A549 (cell line): ENCODE measurements around the gene APC2. TPM values are rescaled to one million over a fixed set of nuclear protein-coding genes. Genes with fewer than 3 reads are reported as not detected.

Experiments
- ATAC-seq, 2 experiments: fragments of 200-7000 bp in 1 of 2; fragments of >200 bp in 1 of 2; cut with Nextera tagmentation in 1 of 2; cut with Tn5 transposase in 1 of 2; 3 replicates each; pipeline versions ENCODE4 v1.8.0 to v1.9.1; 2018 to 2020; ENCODE audit warnings: mild to moderate bottlenecking in 1 of 2, moderate library complexity in 1 of 2
- CTCF ChIA-PET: fragments of 300-600 bp; sonication (Branson Sonifier 250); formaldehyde crosslinking; extraction: SDS; loops from one replicate; lab custom pipeline; 2021; ENCODE audit warnings: antibody characterized with exemption, inconsistent platforms; lab: Yijun Ruan, JAX
- POLR2A ChIA-PET: fragments of 350-600 bp; formaldehyde crosslinking; extraction: SDS; loops from one replicate; lab custom pipeline; 2021; ENCODE audit warnings: antibody characterized with exemption, inconsistent platforms; lab: Yijun Ruan, JAX
- DNase-seq, 2 experiments: peaks; one replicate each; pipeline versions ENCODE4 v3.0.0 to v3.0.0-alpha.2; 2011 to 2016; ENCODE audit warnings: low read depth in 1 of 2, low spot score in 1 of 2
- FAIRE-seq: peaks from 2 replicates; lab custom pipeline; 2011; peaks lifted over from hg19 to GRCh38; lab: Jason Lieb, UNC
- H3K27ac ChIP-seq, 2 experiments: fragments of >200 bp; sonication (Bioruptor Twin); formaldehyde crosslinking; 3 replicates each; pipeline ENCODE4 v1.5.1; 2016 to 2017
- H3K4me1 ChIP-seq: fragments of >200 bp; sonication (Bioruptor Twin); formaldehyde crosslinking; 3 replicates; pipeline ENCODE4 v1.6.1; 2016
- H3K4me2 ChIP-seq: fragments of >200 bp; sonication (Bioruptor Twin); formaldehyde crosslinking; 3 replicates; pipeline ENCODE4 v1.6.1; 2016
- H3K4me3 ChIP-seq: fragments of >200 bp; sonication (Bioruptor Twin); formaldehyde crosslinking; 3 replicates; pipeline ENCODE4 v1.5.1; 2016
- H3K9me3 ChIP-seq: fragments of >200 bp; sonication (Bioruptor Twin); formaldehyde crosslinking; 3 replicates; pipeline ENCODE4 v1.6.1; 2016
- BCL3 ChIP-seq: fragments of >200 bp; sonication (Bioruptor Twin); formaldehyde crosslinking; IDR thresholded peaks from 3 replicates; pipeline ENCODE4 v1.6.1; 2016
- BHLHE40 ChIP-seq: IDR thresholded peaks from 2 replicates; pipeline ENCODE4 v1.6.1; 2012; ENCODE audit warnings: low read depth, low read length, inconsistent platforms
- CBX2 ChIP-seq: fragments of 200-600 bp; sonication (generic); IDR thresholded peaks from 2 replicates; pipeline ENCODE4 v1.6.1; 2016; ENCODE audit warnings: low read depth, mild to moderate bottlenecking, borderline replicate concordance
- CBX8 ChIP-seq: fragments of 200-600 bp; sonication (generic); IDR thresholded peaks from 2 replicates; pipeline ENCODE4 v1.6.1; 2016
- CEBPB ChIP-seq, 2 experiments: fragments of >200 bp in 1 of 2; sonication (Bioruptor Twin) in 1 of 2; formaldehyde crosslinking in 1 of 2; IDR thresholded peaks; 2 replicates each; pipeline ENCODE4 v1.6.1; 2012 to 2016
- CHD4 ChIP-seq: fragments of 200-600 bp; sonication (generic); IDR thresholded peaks from 2 replicates; pipeline ENCODE4 v1.6.1; 2016; ENCODE audit warnings: antibody characterized with exemption, mild to moderate bottlenecking, borderline replicate concordance
- E2F6 ChIP-seq: IDR thresholded peaks from 2 replicates; pipeline ENCODE4 v1.6.1; 2012; ENCODE audit warnings: low read depth, borderline replicate concordance
- EHMT2 ChIP-seq: fragments of 200-600 bp; sonication (generic); IDR thresholded peaks from 2 replicates; pipeline ENCODE4 v1.6.1; 2016; ENCODE audit warnings: antibody characterized with exemption, low read depth, mild to moderate bottlenecking, moderate library complexity
- ELK1 ChIP-seq: fragments of 150-350 bp; IDR thresholded peaks from 2 replicates; pipeline ENCODE4 v1.6.1; 2014; ENCODE audit warnings: low read depth, mild to moderate bottlenecking, low read length
- EP300 ChIP-seq, 2 experiments: fragments of >200 bp; sonication (Bioruptor Twin); formaldehyde crosslinking; IDR thresholded peaks; 2 replicates in 1 of 2; 3 replicates in 1 of 2; pipeline ENCODE4 v1.6.1; 2016 to 2017
- ESRRA ChIP-seq: fragments of 150-350 bp; IDR thresholded peaks from 2 replicates; pipeline ENCODE4 v1.6.1; 2014; ENCODE audit warnings: mild to moderate bottlenecking, low read length, borderline replicate concordance
- FOXS1 ChIP-seq: fragments of 250-450 bp; sonication (Bioruptor Pico); IDR thresholded peaks from 2 replicates; pipeline ENCODE4 v1.5.0; 2020; ENCODE audit warnings: mild to moderate bottlenecking, moderate library complexity
- GATA3 ChIP-seq: IDR thresholded peaks from 2 replicates; pipeline ENCODE4 v1.6.1; 2012; ENCODE audit warnings: borderline replicate concordance
- HDAC2 ChIP-seq: fragments of 200-600 bp; sonication (generic); IDR thresholded peaks from 2 replicates; pipeline ENCODE4 v1.6.1; 2016
- HES2 ChIP-seq: fragments of >200 bp; sonication (Bioruptor Twin); formaldehyde crosslinking; IDR thresholded peaks from 2 replicates; pipeline ENCODE4 v1.6.1; 2016
- HOXB13 ChIP-seq: fragments of 250-450 bp; sonication (Bioruptor Pico); IDR thresholded peaks from 2 replicates; pipeline ENCODE4 v1.5.0; 2020; ENCODE audit warnings: low read depth, mild to moderate bottlenecking, moderate library complexity
- JUNB ChIP-seq: fragments of >200 bp; sonication (Bioruptor Twin); formaldehyde crosslinking; IDR thresholded peaks from 2 replicates; pipeline ENCODE4 v1.6.1; 2016
- MAX ChIP-seq: IDR thresholded peaks from 2 replicates; pipeline ENCODE4 v1.6.1; 2012
- NFE2L2 ChIP-seq: fragments of 150-350 bp; conservative IDR thresholded peaks from 2 replicates; pipeline ENCODE4 v1.6.1; 2014; ENCODE audit warnings: low read length
- NR3C1 ChIP-seq: fragments of >200 bp; sonication (Bioruptor Twin); formaldehyde crosslinking; IDR thresholded peaks from 3 replicates; pipeline ENCODE4 v1.6.1; 2017
- POLR2A ChIP-seq: IDR thresholded peaks from 2 replicates; pipeline ENCODE4 v1.6.1; 2012; ENCODE audit warnings: mild to moderate bottlenecking, low read length
- RAD21 ChIP-seq, 2 experiments: fragments of >200 bp in 1 of 2; sonication (Bioruptor Twin) in 1 of 2; formaldehyde crosslinking in 1 of 2; IDR thresholded peaks in 1 of 2; conservative IDR thresholded peaks in 1 of 2; 2 replicates in 1 of 2; 3 replicates in 1 of 2; pipeline ENCODE4 v1.6.1; 2012 to 2018; ENCODE audit warnings: inconsistent platforms in 1 of 2
- RCOR1 ChIP-seq: fragments of 150-350 bp; IDR thresholded peaks from 2 replicates; pipeline ENCODE4 v1.6.1; 2014; ENCODE audit warnings: antibody characterized with exemption, low read length, low read depth
- SREBF2 ChIP-seq: fragments of 450-650 bp; IDR thresholded peaks from 2 replicates; pipeline ENCODE4 v1.6.1; 2014; ENCODE audit warnings: mild to moderate bottlenecking, moderate library complexity
- ZFP36 ChIP-seq: fragments of 450-650 bp; IDR thresholded peaks from 2 replicates; pipeline ENCODE4 v1.6.1; 2014; ENCODE audit warnings: borderline replicate concordance; ENCODE audit not compliant: partially characterized antibody
- ZNF302 ChIP-seq: fragments of 250-450 bp; sonication (Bioruptor Pico); IDR thresholded peaks from 2 replicates; pipeline ENCODE4 v1.9.0; 2021; ENCODE audit warnings: inconsistent platforms, mild to moderate bottlenecking, moderate library complexity
- WGBS: methylation state at CpG from one replicate; pipeline ENCODE4 v1.1.6; 2017; ENCODE audit errors: missing lambda C conversion rate; 5-methylcytosine and 5-hydroxymethylcytosine counted together
- polyA plus RNA-seq, 4 experiments: library from polyadenylated mRNA; depleted of rRNA in 3 of 4; stranded (reverse); fragments of >200 nt; fragmentation: RNase III in 1 of 4; extraction: RNeasy Plus Mini Kit Qiagen cat#74134 plus additional on column Dnase treatment in 1 of 4; gene quantifications; 2 replicates in 3 of 4; 3 replicates in 1 of 4; pipeline ENCODE4 v1.2.3, GENCODE V29; 2011 to 2017

APC2 gene
- polyA plus RNA-seq, 2 of the 4 experiments (the other 2 are of a cell fraction): 0.36 to 1.6 TPM

GRCh38 chr19:1432507-1432887 lies 17.4 kb upstream of the APC2 start:
- DNase-seq (no peak), FAIRE-seq (no peak), ATAC-seq (no peak)
- Histone ChIP-seq H3K27ac (no peak overlapping the region), H3K9me3 (no peaks in the 10 kb centered on the region), H3K4me3 (no peak overlapping the region), H3K4me2 (no peak overlapping the region), H3K4me1 (peaks cover under 1% of the 10 kb centered on the region; the same call in 1 of the 3 replicates)
- ChIA-PET CTCF (interaction anchor here (2.0 kb wide), 2 partner anchors 10 to 13 kb away, joined by 4 to 6 read pairs; no protein-coding TSS in a partner anchor), POLR2A (no interaction called here)
- no peak for TF ChIP-seq EP300 (IDR thresholded peaks at IDR 0.05)
- 95% methylated on average over 8 of the region's 16 CpGs for WGBS

GRCh38 chr19:1433119-1434039 lies 16.5 kb upstream of the APC2 start:
- Histone ChIP-seq H3K4me3 (no peak overlapping the region), H3K4me1 (peaks cover 4% of the 10 kb centered on the region), H3K27ac (no peak overlapping the region), H3K9me3 (no peaks in the 10 kb centered on the region), H3K4me2 (no peak overlapping the region)
- no peak for TF ChIP-seq CBX8
- TF ChIP-seq ESRRA: no peak
- TF ChIP-seq HDAC2: no peak
- TF ChIP-seq ZFP36: no peak
- TF ChIP-seq EP300 (IDR thresholded peaks at IDR 0.05): no peak
- TF ChIP-seq EHMT2: no peak
- TF ChIP-seq BHLHE40: no peak
- no peak for TF ChIP-seq E2F6
- no peak for TF ChIP-seq HOXB13 (CRISPR knock-in tag)
- no peak for TF ChIP-seq NFE2L2
- no peak for TF ChIP-seq SREBF2
- TF ChIP-seq CHD4: no peak
- TF ChIP-seq BCL3: no peak
- TF ChIP-seq FOXS1 (CRISPR knock-in tag): no peak
- no peak for TF ChIP-seq RCOR1
- no peak for TF ChIP-seq GATA3
- TF ChIP-seq MAX: no peak
- TF ChIP-seq CEBPB (IDR thresholded peaks at IDR 0.05): no peak
- CTCF ChIA-PET: no interaction called here
- DNase-seq (no peak), ATAC-seq (no peak), FAIRE-seq (no peak)
- 85% methylated on average over 11 of the region's 47 CpGs for WGBS
- POLR2A ChIA-PET: no interaction called here

GRCh38 chr19:1434040-1434366 lies 15.9 kb upstream of the APC2 start:
- Histone ChIP-seq H3K27ac (no peak overlapping the region), H3K4me3 (no peak overlapping the region), H3K4me1 (peaks cover 4% of the 10 kb centered on the region), H3K9me3 (no peaks in the 10 kb centered on the region), H3K4me2 (no peak overlapping the region)
- FAIRE-seq (no peak), DNase-seq (no peak), ATAC-seq (no peak)
- no peak for TF ChIP-seq NFE2L2
- TF ChIP-seq ELK1: no peak
- no peak for TF ChIP-seq CBX8
- no peak for TF ChIP-seq RAD21 (conservative IDR thresholded peaks at IDR 0.05 in 1 of 2, IDR thresholded peaks at IDR 0.05 in 1 of 2)
- TF ChIP-seq CBX2: no peak
- TF ChIP-seq HOXB13 (CRISPR knock-in tag): no peak
- TF ChIP-seq ZNF302: no peak
- no peak for TF ChIP-seq ESRRA
- TF ChIP-seq HES2: no peak
- no peak for TF ChIP-seq NR3C1
- no peak for TF ChIP-seq JUNB
- no peak for TF ChIP-seq BHLHE40
- TF ChIP-seq GATA3: no peak
- no peak for TF ChIP-seq POLR2A
- 100% methylated on average over 6 of the region's 17 CpGs for WGBS
- POLR2A ChIA-PET: no interaction called here
- CTCF ChIA-PET: no interaction called here
